Memory B cell (primary cell): ENCODE measurements around the gene C8A.

ENCODE experiments used
- ATAC-seq: fragments of 150-1000 bp; cut with Tn5 transposase; 2 replicates; pipeline ENCODE4 v1.10.0; 2021; ENCODE audit warnings: low read depth, mild to moderate bottlenecking, moderate library complexity
- DNase-seq, 2 donors: peaks; one replicate each; pipeline ENCODE4 v3.0.0; 2022; ENCODE audit warnings: low spot score in 2 of 2
- H3K27ac Mint-ChIP-seq: one replicate; pipeline ENCODE4 v1.8.0; 2022; ENCODE audit warnings: mild to moderate bottlenecking, moderate library complexity, mixed read lengths
- H3K27me3 Mint-ChIP-seq: one replicate; pipeline ENCODE4 v1.8.0; 2022; ENCODE audit warnings: mixed read lengths
- H3K36me3 Mint-ChIP-seq: one replicate; pipeline ENCODE4 v1.8.0; 2022; ENCODE audit warnings: mild to moderate bottlenecking, mixed read lengths
- H3K4me1 Mint-ChIP-seq: one replicate; pipeline ENCODE4 v1.8.0; 2022; ENCODE audit warnings: mixed read lengths
- H3K4me3 Mint-ChIP-seq: one replicate; pipeline ENCODE4 v1.8.0; 2022; ENCODE audit warnings: mild to moderate bottlenecking, moderate library complexity, mixed read lengths
- H3K9me3 Mint-ChIP-seq: one replicate; pipeline ENCODE4 v1.8.0; 2022; ENCODE audit warnings: mixed read lengths

The C8A gene

DNA sequence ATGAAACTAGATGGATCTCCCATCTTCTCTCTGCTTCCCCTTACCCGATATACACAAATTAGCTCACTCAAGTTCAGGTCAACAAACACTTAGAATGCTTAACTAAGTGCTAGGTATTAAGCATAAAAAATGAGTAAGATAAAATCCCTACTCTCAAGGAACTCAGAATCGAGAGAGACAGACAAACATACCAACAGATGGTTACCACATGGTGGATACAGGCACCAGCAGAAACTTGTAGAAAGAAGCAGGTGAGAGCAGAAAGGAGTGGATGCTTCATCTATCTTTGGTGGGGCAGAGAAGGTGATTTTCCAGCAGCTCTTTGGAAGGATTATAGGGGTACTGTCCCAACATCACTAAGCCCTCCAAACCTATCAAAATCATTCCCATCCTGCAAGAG lies 79.0 kb downstream of the C8A start:
- H3K9me3 Mint-ChIP-seq: peaks cover 2% of the 10 kb centered on the region
- no peaks in the 10 kb centered on the region for H3K36me3 Mint-ChIP-seq
- H3K27me3 Mint-ChIP-seq: no peaks in the 10 kb centered on the region
- no peak overlapping the region for H3K4me3 Mint-ChIP-seq
- no peak overlapping the region for H3K27ac Mint-ChIP-seq
- DNase-seq: no peak
- no peak for ATAC-seq
- H3K4me1 Mint-ChIP-seq: no peaks in the 10 kb centered on the region

DNA sequence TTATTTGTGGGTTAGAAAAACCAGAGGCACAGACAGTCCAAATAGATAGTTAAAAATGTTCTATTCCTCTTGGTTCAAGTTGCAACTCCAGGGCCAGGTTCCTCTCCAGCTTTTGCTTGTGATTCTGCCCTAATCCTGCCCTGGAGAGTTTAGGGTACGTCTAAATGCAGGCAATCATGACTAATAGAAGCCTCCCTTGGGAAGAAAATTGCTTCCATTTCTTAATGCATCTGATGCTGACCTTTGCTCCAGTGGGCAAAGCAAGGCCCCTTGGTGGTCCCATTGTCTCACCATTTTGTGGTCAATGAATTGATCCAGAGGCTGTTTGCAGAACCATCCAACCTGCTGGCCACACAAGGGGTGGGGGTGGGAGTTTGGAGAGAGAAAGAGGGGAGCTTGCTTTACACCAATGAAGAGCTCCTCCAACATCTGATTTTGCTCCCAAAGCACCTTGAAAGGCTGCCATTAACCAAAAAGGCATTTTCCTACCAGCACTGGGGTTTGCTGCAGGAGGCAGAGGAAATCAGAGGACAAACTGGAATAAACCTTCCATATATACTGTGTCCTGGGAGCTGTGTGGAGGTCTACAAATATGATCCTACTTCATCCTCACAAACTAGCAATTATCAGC lies 79.9 kb downstream of the C8A start:
- Mint-ChIP-seq H3K4me1 (no peaks in the 10 kb centered on the region), H3K36me3 (no peaks in the 10 kb centered on the region), H3K27me3 (no peaks in the 10 kb centered on the region), H3K9me3 (peaks cover 2% of the 10 kb centered on the region), H3K4me3 (no peak overlapping the region), H3K27ac (no peak overlapping the region)
- DNase-seq: no peak
- ATAC-seq: no peak

DNA sequence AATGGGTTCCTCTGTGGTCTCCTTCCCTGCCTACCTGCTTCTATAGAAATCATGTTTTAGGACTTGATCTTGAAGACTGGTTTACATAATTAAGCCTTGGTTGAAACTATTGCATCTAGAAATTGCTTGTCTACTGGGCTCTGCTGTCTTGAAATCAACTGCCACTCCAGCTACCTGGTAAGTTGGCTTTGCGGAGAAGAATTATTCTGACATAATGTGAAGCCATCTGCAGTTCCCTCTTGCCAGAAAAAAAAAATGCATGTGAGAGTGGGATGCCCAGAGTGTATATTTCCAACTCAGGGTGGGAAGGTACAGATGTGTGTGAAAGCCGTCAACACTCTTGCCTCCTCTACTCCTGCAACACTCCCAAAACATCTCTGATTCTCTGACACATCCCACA lies 84.0 kb downstream of the C8A start:
- Mint-ChIP-seq H3K27ac (no peak overlapping the region), H3K27me3 (peaks cover 4% of the 10 kb centered on the region)

DNA sequence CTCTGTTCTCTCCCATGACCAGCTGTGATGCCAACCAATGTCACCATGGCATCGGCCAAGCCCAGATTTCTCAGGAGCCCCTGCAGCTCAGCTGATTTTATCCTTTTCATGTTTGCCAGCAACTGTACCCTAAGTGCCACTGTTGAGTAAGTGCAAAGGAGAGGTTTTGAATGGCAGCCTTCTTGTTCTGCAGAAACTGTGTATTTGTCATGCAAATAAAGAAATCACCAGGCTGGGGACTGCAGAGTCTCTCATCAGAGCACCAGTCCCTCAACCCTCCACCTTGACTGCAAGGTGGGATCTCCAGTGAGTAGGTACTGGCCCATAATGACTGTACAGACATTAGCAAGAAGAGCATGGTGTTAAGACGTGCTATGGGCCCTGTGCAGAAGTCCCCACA lies 84.6 kb downstream of the C8A start:
- Mint-ChIP-seq H3K27me3 (peaks cover 4% of the 10 kb centered on the region), H3K4me3 (no peak overlapping the region), H3K36me3 (no peaks in the 10 kb centered on the region), H3K27ac (no peak overlapping the region), H3K4me1 (no peaks in the 10 kb centered on the region), H3K9me3 (no peaks in the 10 kb centered on the region)
- DNase-seq: no peak
- no peak for ATAC-seq

More for the DNA sequence above, 84.0 kb downstream of the C8A start:
- no peaks in the 10 kb centered on the region for H3K9me3 Mint-ChIP-seq
- no peaks in the 10 kb centered on the region for H3K4me1 Mint-ChIP-seq
- H3K4me3 Mint-ChIP-seq: no peak overlapping the region
- no peak for ATAC-seq
- no peaks in the 10 kb centered on the region for H3K36me3 Mint-ChIP-seq
- no peak for DNase-seq

DNA sequence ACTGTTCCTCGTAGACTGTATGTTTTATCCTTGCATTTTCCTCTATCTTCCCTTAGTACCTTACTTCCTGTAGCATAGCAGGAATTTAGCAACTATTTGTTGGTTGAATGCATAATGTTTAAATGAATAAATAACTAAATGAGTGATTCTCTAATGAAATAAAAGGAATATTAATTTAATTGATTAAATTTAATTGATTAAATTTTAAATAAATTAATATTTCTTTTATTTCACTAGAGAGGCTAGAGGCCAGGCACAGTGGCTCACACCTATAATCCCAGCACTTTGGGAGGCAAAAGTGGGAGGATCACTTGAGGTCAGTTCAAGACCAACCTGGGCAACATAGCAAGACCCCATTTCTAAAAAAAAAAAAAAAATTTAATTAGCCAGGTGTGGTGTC lies 85.4 kb downstream of the C8A start:
- no peak overlapping the region for H3K4me3 Mint-ChIP-seq
- H3K27me3 Mint-ChIP-seq: peaks cover 4% of the 10 kb centered on the region
- H3K36me3 Mint-ChIP-seq: no peaks in the 10 kb centered on the region
- no peak for ATAC-seq
- DNase-seq: no peak
- H3K9me3 Mint-ChIP-seq: no peaks in the 10 kb centered on the region
- H3K4me1 Mint-ChIP-seq: no peaks in the 10 kb centered on the region
- no peak overlapping the region for H3K27ac Mint-ChIP-seq

- Mint-ChIP-seq H3K27me3 (no peaks in the 10 kb centered on the region), H3K27ac (no peak overlapping the region), H3K4me1 (no peaks in the 10 kb centered on the region), H3K36me3 (no peaks in the 10 kb centered on the region), H3K4me3 (no peak overlapping the region), H3K9me3 (no peaks in the 10 kb centered on the region)
- DNase-seq (no peak), ATAC-seq (no peak)
These were observed 93.9 kb downstream of the C8A start for GRCh38 chr1:56948403-56949023.

- Mint-ChIP-seq H3K36me3 (no peaks in the 10 kb centered on the region), H3K27ac (no peak overlapping the region), H3K4me1 (no peaks in the 10 kb centered on the region), H3K4me3 (no peak overlapping the region), H3K9me3 (no peaks in the 10 kb centered on the region), H3K27me3 (peaks cover 7% of the 10 kb centered on the region)
- DNase-seq: no peak
- ATAC-seq: no peak
These were observed 97.9 kb downstream of the C8A start for GRCh38 chr1:56952501-56952900.

DNA sequence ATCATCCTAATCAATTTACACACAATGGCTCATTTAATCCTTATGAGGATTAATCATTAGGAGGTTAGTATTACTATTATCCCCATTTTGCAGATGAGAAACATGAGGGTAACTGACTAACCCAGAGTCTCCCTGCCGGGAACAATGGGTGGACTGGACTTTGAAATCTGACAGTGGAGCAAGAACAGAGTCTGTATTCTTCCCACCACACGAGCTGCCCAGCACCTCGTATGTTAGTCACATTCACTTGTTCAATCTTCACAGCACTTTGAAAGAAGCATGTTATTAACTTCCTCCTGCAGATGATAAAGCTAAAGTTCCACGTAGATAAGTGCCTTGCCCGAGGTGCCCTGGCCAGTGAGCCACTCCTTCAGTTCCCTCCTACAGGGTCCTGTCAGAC lies 98.8 kb downstream of the C8A start:
- DNase-seq (no peak), ATAC-seq (no peak)
- no peaks in the 10 kb centered on the region for H3K9me3 Mint-ChIP-seq
- no peaks in the 10 kb centered on the region for H3K36me3 Mint-ChIP-seq
- peaks cover 7% of the 10 kb centered on the region for H3K27me3 Mint-ChIP-seq
- H3K4me1 Mint-ChIP-seq: no peaks in the 10 kb centered on the region
- no peak overlapping the region for H3K4me3 Mint-ChIP-seq
- no peak overlapping the region for H3K27ac Mint-ChIP-seq

DNA sequence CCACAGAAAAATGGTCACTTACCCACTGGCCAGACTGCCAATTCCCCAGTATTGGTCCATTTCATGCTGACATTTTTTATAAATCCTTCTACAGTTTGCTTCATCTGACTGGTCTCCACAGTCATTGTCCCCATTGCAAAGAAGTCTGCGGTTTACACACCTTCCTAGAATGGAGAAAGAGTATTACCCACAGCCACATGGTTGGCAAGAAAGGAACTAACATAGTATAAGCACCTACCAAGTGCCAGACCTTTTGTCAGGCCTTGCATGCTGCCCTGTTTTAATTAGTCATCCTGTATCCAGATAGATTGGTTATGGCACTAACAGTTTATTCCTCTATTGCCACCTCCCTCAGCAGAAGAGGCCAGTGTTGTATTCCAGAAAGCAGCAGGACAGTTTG lies 100.1 kb downstream of the C8A start:
- Mint-ChIP-seq H3K9me3 (no peaks in the 10 kb centered on the region), H3K27me3 (peaks cover 7% of the 10 kb centered on the region), H3K27ac (no peak overlapping the region), H3K4me1 (no peaks in the 10 kb centered on the region), H3K4me3 (no peak overlapping the region), H3K36me3 (no peaks in the 10 kb centered on the region)
- ATAC-seq: no peak
- no peak for DNase-seq

DNA sequence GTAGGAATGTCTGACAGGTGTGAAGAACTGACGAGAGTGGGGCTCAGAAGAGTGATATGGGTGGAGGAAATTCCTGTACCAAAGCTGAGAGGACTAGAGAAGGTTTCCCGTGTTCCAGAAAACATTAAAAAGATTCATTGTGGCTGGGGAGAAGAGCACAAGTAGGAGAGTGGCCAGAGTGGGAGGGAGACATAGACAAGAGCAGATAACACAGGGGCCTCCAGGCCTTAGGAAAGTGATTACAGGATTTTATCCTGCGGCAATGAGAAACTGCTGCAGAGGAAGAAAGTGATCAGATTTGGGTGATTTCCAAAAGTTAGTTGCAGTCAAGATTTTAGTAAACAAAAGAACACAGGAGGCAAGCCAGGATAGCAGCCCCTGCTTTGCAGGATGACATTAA lies 103.3 kb downstream of the C8A start:
- no peak for DNase-seq
- ATAC-seq: no peak
- H3K4me1 Mint-ChIP-seq: no peaks in the 10 kb centered on the region
- H3K9me3 Mint-ChIP-seq: no peaks in the 10 kb centered on the region
- peaks cover 7% of the 10 kb centered on the region for H3K27me3 Mint-ChIP-seq
- H3K27ac Mint-ChIP-seq: no peak overlapping the region
- H3K4me3 Mint-ChIP-seq: no peak overlapping the region
- no peaks in the 10 kb centered on the region for H3K36me3 Mint-ChIP-seq

DNA sequence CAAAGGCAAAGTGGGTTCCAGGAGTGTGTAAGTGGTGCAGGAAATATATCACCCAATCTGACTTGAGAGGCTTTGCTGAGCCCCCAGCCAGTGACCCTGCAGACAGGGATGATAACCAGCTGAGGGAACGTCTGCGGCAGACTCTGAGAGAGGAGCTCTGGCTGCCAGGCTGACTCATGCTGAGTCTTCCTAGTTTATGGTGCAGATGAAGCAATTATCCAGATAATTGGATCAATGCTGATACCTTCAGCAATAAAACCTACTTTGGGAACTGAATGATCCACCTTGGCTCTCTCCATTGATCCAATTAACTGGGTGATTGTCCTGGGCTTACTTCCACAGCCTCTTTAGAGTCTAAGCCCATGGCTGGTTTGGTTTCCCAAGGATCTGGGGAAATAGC lies 103.9 kb downstream of the C8A start:
- Mint-ChIP-seq H3K27ac (no peak overlapping the region), H3K9me3 (no peaks in the 10 kb centered on the region), H3K27me3 (peaks cover 7% of the 10 kb centered on the region), H3K4me3 (no peak overlapping the region), H3K36me3 (no peaks in the 10 kb centered on the region), H3K4me1 (no peaks in the 10 kb centered on the region)
- DNase-seq: no peak
- no peak for ATAC-seq

GRCh38 chr1:56961426-56961825 lies 106.8 kb downstream of the C8A start:
- ATAC-seq (no peak), DNase-seq (no peak)
- H3K27me3 Mint-ChIP-seq: peaks cover 7% of the 10 kb centered on the region
- no peaks in the 10 kb centered on the region for H3K9me3 Mint-ChIP-seq
- H3K27ac Mint-ChIP-seq: no peak overlapping the region
- no peak overlapping the region for H3K4me3 Mint-ChIP-seq
- H3K36me3 Mint-ChIP-seq: no peaks in the 10 kb centered on the region
- H3K4me1 Mint-ChIP-seq: no peaks in the 10 kb centered on the region

- H3K4me3 Mint-ChIP-seq: no peak overlapping the region
These were observed 109.1 kb downstream of the C8A start for GRCh38 chr1:56963667-56964066.

GRCh38 chr1:56964349-56965017 lies 109.9 kb downstream of the C8A start:
- Mint-ChIP-seq H3K27me3 (peaks cover 7% of the 10 kb centered on the region), H3K27ac (no peak overlapping the region)

More at GRCh38 chr1:56963667-56964066, 109.1 kb downstream of the C8A start:
- no peaks in the 10 kb centered on the region for H3K4me1 Mint-ChIP-seq
- no peak overlapping the region for H3K27ac Mint-ChIP-seq
- DNase-seq (no peak), ATAC-seq (no peak)
- peaks cover 6% of the 10 kb centered on the region for H3K27me3 Mint-ChIP-seq
- H3K9me3 Mint-ChIP-seq: peaks cover 1% of the 10 kb centered on the region
- no peaks in the 10 kb centered on the region for H3K36me3 Mint-ChIP-seq

DNA sequence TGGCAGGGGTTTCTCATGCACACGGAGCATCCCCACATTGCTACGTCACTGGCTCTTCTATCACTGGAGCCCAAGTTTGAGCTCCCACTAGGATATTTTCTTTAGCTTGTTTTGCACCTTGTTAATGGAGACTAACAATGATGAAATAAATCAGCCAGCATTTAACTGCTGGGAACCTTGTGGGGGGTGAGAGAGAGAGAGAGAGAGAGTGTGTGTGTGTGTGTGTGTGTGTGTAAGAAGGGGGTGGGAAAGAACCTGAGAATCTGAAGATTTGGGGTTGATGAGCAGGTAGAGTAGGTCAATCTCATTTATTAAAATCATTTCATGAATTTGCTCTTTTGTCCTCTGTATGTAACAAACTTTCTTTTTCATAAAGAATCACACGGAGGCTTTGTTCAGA lies 110.6 kb downstream of the C8A start:
- DNase-seq (no peak), ATAC-seq (no peak)
- peaks cover 2% of the 10 kb centered on the region for H3K9me3 Mint-ChIP-seq
- H3K4me3 Mint-ChIP-seq: no peak overlapping the region
- no peaks in the 10 kb centered on the region for H3K4me1 Mint-ChIP-seq
- H3K27ac Mint-ChIP-seq: no peak overlapping the region
- no peaks in the 10 kb centered on the region for H3K36me3 Mint-ChIP-seq
- peaks cover 8% of the 10 kb centered on the region for H3K27me3 Mint-ChIP-seq

More at GRCh38 chr1:56964349-56965017, 109.9 kb downstream of the C8A start:
- Mint-ChIP-seq H3K4me3 (no peak overlapping the region), H3K9me3 (peaks cover 2% of the 10 kb centered on the region), H3K36me3 (no peaks in the 10 kb centered on the region), H3K4me1 (no peaks in the 10 kb centered on the region)
- no peak for DNase-seq
- no peak for ATAC-seq
